H1 (cell line): ENCODE results near the gene WFDC1. TPM values are rescaled to one million over a fixed set of nuclear protein-coding genes. Genes with fewer than 3 reads are reported as not detected.

Experiments
- CTCF ChIA-PET: fragments of 300-600 bp; sonication (Branson Sonifier 250); formaldehyde crosslinking; loops from one replicate; lab custom pipeline; 2021; ENCODE audit not compliant: partially characterized antibody; lab: Charles Lee
- POLR2A ChIA-PET: fragments of 300-600 bp; sonication (Branson Sonifier 250); formaldehyde crosslinking; loops from one replicate; lab custom pipeline; 2021; ENCODE audit warnings: inconsistent platforms; ENCODE audit not compliant: partially characterized antibody; lab: Charles Lee
- DNase-seq, 2 experiments: peaks; one replicate each; pipeline versions ENCODE4 v3.0.0 to v3.0.0-alpha.2; 2010 to 2022; ENCODE audit warnings: low spot score in 2 of 2, low read depth in 1 of 2, mixed read lengths in 1 of 2
- FAIRE-seq: peaks from 2 replicates; lab custom pipeline; 2011; peaks lifted over from hg19 to GRCh38; lab: Jason Lieb, UNC
- H2AFZ ChIP-seq: 2 replicates; pipeline ENCODE4 v1.8.1; 2012; ENCODE audit warnings: low read length, inconsistent platforms
- H2AK5ac ChIP-seq: 2 replicates; pipeline ENCODE4 v1.6.1; 2013; ENCODE audit warnings: low read depth, low read length
- H2BK120ac ChIP-seq: replicated peaks from 2 replicates; pipeline ENCODE3; 2013; ENCODE audit warnings: low read depth, low read length, inconsistent platforms
- H2BK12ac ChIP-seq: 2 replicates; pipeline ENCODE4 v1.6.1; 2013; ENCODE audit warnings: low read depth, low read length
- H2BK15ac ChIP-seq: 2 replicates; pipeline ENCODE4 v1.6.1; 2013; ENCODE audit warnings: low read length
- H2BK20ac ChIP-seq: 2 replicates; pipeline ENCODE4 v1.6.1; 2013; ENCODE audit warnings: low read length
- H2BK5ac ChIP-seq: 2 replicates; pipeline ENCODE4 v1.6.1; 2013; ENCODE audit warnings: low read depth, low read length
- H3K14ac ChIP-seq: 2 replicates; pipeline ENCODE4 v1.6.1; 2013; ENCODE audit warnings: inconsistent platforms; ENCODE audit not compliant: insufficient read length
- H3K18ac ChIP-seq: 2 replicates; pipeline ENCODE4 v1.6.1; 2013; ENCODE audit warnings: low read length; ENCODE audit errors: extremely low read depth
- H3K23ac ChIP-seq: 2 replicates; pipeline ENCODE4 v1.6.1; 2013; ENCODE audit warnings: inconsistent platforms; ENCODE audit not compliant: insufficient read length
- H3K23me2 ChIP-seq: 2 replicates; pipeline ENCODE4 v1.6.1; 2013; ENCODE audit warnings: low read depth, low read length
- H3K27ac ChIP-seq: 2 replicates; pipeline ENCODE4 v1.6.1; 2011; ENCODE audit warnings: low read depth, low read length, inconsistent platforms
- H3K27me3 ChIP-seq, 4 experiments: replicated peaks in 1 of 4; 1 replicate in 1 of 4; 2 replicates in 3 of 4; pipeline versions ENCODE4 v1.6.1 to v1.8.1; 2011 to 2013; ENCODE audit warnings: low read length in 3 of 4, mild to moderate bottlenecking in 3 of 4, inconsistent platforms in 2 of 4, mixed read lengths in 2 of 4, moderate library complexity in 1 of 4; ENCODE audit not compliant: control insufficient read depth in 3 of 4, insufficient read depth in 3 of 4; ENCODE audit errors: extremely low read depth in 1 of 4
- H3K36me3 ChIP-seq, 4 experiments: 2 replicates each; pipeline versions ENCODE4 v1.6.1 to v1.8.1; 2011 to 2013; ENCODE audit warnings: mild to moderate bottlenecking in 4 of 4, low read length in 3 of 4, moderate library complexity in 2 of 4, control low read depth in 1 of 4, inconsistent platforms in 1 of 4; ENCODE audit not compliant: insufficient read depth in 4 of 4, control insufficient read depth in 2 of 4
- H3K4ac ChIP-seq: replicated peaks from 2 replicates; pipeline ENCODE3; 2013; ENCODE audit warnings: low read length, low read depth, mixed read lengths, inconsistent platforms; ENCODE audit not compliant: insufficient read length
- H3K4me1 ChIP-seq, 4 experiments: replicated peaks in 1 of 4; 1 replicate in 1 of 4; 2 replicates in 3 of 4; pipeline versions ENCODE4 v1.6.1 to v1.8.1; 2011 to 2013; ENCODE audit warnings: low read length in 3 of 4, inconsistent platforms in 2 of 4, mixed read lengths in 1 of 4; ENCODE audit not compliant: insufficient read depth in 4 of 4, control insufficient read depth in 3 of 4
- H3K4me2 ChIP-seq, 2 experiments: 2 replicates each; pipeline versions ENCODE4 v1.6.1 to v1.8.1; 2011 to 2013; ENCODE audit warnings: low read depth in 2 of 2, low read length in 2 of 2, control low read depth in 1 of 2, inconsistent platforms in 1 of 2, mild to moderate bottlenecking in 1 of 2; ENCODE audit not compliant: insufficient read depth in 1 of 2
- H3K4me3 ChIP-seq, 4 experiments: fragments of 200-600, 300-600 bp in 1 of 4; sonication (generic), shearing (Covaris generic), sonication (Bioruptor Twin) in 1 of 4; 2 replicates each; pipeline versions ENCODE4 v1.5.1 to v1.8.1; 2011 to 2016; ENCODE audit warnings: low read length in 4 of 4, low read depth in 3 of 4, control low read depth in 2 of 4, inconsistent platforms in 2 of 4, mild to moderate bottlenecking in 2 of 4, mixed read lengths in 1 of 4, moderate library complexity in 1 of 4; ENCODE audit not compliant: insufficient read depth in 2 of 4; ENCODE audit errors: extremely low read depth in 1 of 4
- H3K56ac ChIP-seq: replicated peaks from 2 replicates; pipeline ENCODE3; 2013; ENCODE audit warnings: low read depth, mild to moderate bottlenecking, mixed read lengths, low read length, inconsistent platforms; ENCODE audit not compliant: insufficient read length
- H3K79me1 ChIP-seq: 2 replicates; pipeline ENCODE4 v1.6.1; 2013; ENCODE audit warnings: low read depth, low read length, control low read depth
- H3K79me2 ChIP-seq, 2 experiments: 2 replicates each; pipeline versions ENCODE4 v1.6.1 to v1.8.1; 2012 to 2013; ENCODE audit warnings: low read length in 2 of 2, mild to moderate bottlenecking in 2 of 2, inconsistent platforms in 1 of 2; ENCODE audit not compliant: insufficient read depth in 2 of 2, control insufficient read depth in 1 of 2
- H3K9ac ChIP-seq, 4 experiments: replicated peaks in 1 of 4; 1 replicate in 1 of 4; 2 replicates in 3 of 4; pipeline versions ENCODE4 v1.6.1 to v1.8.1; 2011 to 2013; ENCODE audit warnings: low read depth in 3 of 4, low read length in 3 of 4, control low read depth in 2 of 4, mild to moderate bottlenecking in 2 of 4, moderate library complexity in 2 of 4, inconsistent platforms in 1 of 4; ENCODE audit errors: extremely low read depth in 1 of 4
- H3K9me3 ChIP-seq, 2 experiments: 2 replicates each; pipeline versions ENCODE4 v1.6.1 to v1.8.1; 2012 to 2013; ENCODE audit warnings: mild to moderate bottlenecking in 2 of 2, moderate library complexity in 2 of 2, control low read depth in 1 of 2, inconsistent platforms in 1 of 2, low read depth in 1 of 2, low read length in 1 of 2, mixed read lengths in 1 of 2; ENCODE audit not compliant: insufficient read depth in 2 of 2
- H4K20me1 ChIP-seq, 2 experiments: replicated peaks in 1 of 2; 2 replicates each; pipeline versions ENCODE3 to v1.8.1; 2011 to 2013; ENCODE audit warnings: inconsistent platforms in 2 of 2, low read length in 2 of 2, mild to moderate bottlenecking in 1 of 2; ENCODE audit not compliant: insufficient read depth in 2 of 2, control insufficient read depth in 1 of 2
- H4K5ac ChIP-seq: 2 replicates; pipeline ENCODE4 v1.6.1; 2013; ENCODE audit warnings: low read length, low read depth, mixed read lengths, inconsistent platforms; ENCODE audit not compliant: insufficient read length
- H4K8ac ChIP-seq: 2 replicates; pipeline ENCODE4 v1.8.0; 2013; ENCODE audit warnings: mild to moderate bottlenecking, moderate library complexity, low read length, inconsistent platforms; ENCODE audit not compliant: insufficient read depth; ENCODE audit errors: extremely low read depth
- H4K91ac ChIP-seq: replicated peaks from 2 replicates; pipeline ENCODE3; 2013; ENCODE audit warnings: low read length, mixed read lengths, inconsistent platforms; ENCODE audit not compliant: insufficient read length
- ASH2L ChIP-seq: fragments of 200-600, 300-600 bp; sonication (generic); IDR thresholded peaks from one replicate; pipeline ENCODE4 v1.7.1; 2017; ENCODE audit warnings: low read length
- CBX8 ChIP-seq: fragments of 300-800, 300-1000 bp; sonication (generic); IDR thresholded peaks from 2 replicates; pipeline ENCODE4 v1.7.1; 2016; ENCODE audit warnings: low read depth, low read length, borderline replicate concordance
- CEBPB ChIP-seq: IDR thresholded peaks from 2 replicates; pipeline ENCODE4 v1.6.1; 2012; ENCODE audit warnings: low read depth, low read length
- CREB1 ChIP-seq: IDR thresholded peaks from 2 replicates; pipeline ENCODE4 v1.6.1; 2012; ENCODE audit warnings: inconsistent platforms
- GTF2F1 ChIP-seq: IDR thresholded peaks from 2 replicates; pipeline ENCODE4 v1.6.1; 2012; ENCODE audit warnings: low read depth, low read length, improper control_type of control experiment, borderline replicate concordance
- KDM5A ChIP-seq: fragments of 200-600 bp; IDR thresholded peaks from 2 replicates; pipeline ENCODE4 v1.7.1; 2012; ENCODE audit warnings: mild to moderate bottlenecking, low read length, inconsistent platforms, mixed read lengths
- MAFK ChIP-seq: IDR thresholded peaks from 2 replicates; pipeline ENCODE4 v1.6.1; 2012; ENCODE audit warnings: low read depth, mild to moderate bottlenecking, improper control_type of control experiment, low read length
- MAX ChIP-seq: IDR thresholded peaks from 2 replicates; pipeline ENCODE4 v1.6.1; 2012; ENCODE audit warnings: inconsistent platforms
- PHF8 ChIP-seq: fragments of 200-600 bp; sonication (generic); conservative IDR thresholded peaks from 2 replicates; pipeline ENCODE4 v1.7.1; 2012; ENCODE audit warnings: low read depth, mild to moderate bottlenecking, inconsistent platforms, low read length, moderate library complexity
- SIX5 ChIP-seq: IDR thresholded peaks from 2 replicates; pipeline ENCODE4 v1.6.1; 2011; ENCODE audit warnings: mild to moderate bottlenecking, low read depth, low read length
- SP2 ChIP-seq: IDR thresholded peaks from 2 replicates; pipeline ENCODE4 v1.6.1; 2012; ENCODE audit warnings: mild to moderate bottlenecking, low read length, inconsistent platforms
- TAF1 ChIP-seq: IDR thresholded peaks from 2 replicates; pipeline ENCODE4 v1.6.1; 2011; ENCODE audit warnings: mild to moderate bottlenecking, low read depth, low read length
- TEAD4 ChIP-seq: IDR thresholded peaks from 2 replicates; pipeline ENCODE4 v1.6.1; 2012; ENCODE audit warnings: low read depth, low read length, inconsistent platforms, mixed read lengths
- YY1 ChIP-seq: IDR thresholded peaks from 2 replicates; pipeline ENCODE4 v1.6.1; 2011; ENCODE audit warnings: low read depth, mild to moderate bottlenecking, low read length
- WGBS, 2 experiments: shearing (Covaris generic) in 1 of 2; methylation state at CpG; one replicate each; pipeline versions ENCODE4 v1.1.6 to v1.1.7; 2013 to 2015; ENCODE audit warnings: low lambda C conversion rate in 2 of 2, mixed read lengths in 2 of 2, inconsistent platforms in 1 of 2, low coverage in 1 of 2, missing lambda C conversion rate in 1 of 2; ENCODE audit not compliant: insufficient replicate concordance in 2 of 2, insufficient coverage in 1 of 2, insufficient read length in 1 of 2; ENCODE audit errors: extremely low coverage in 1 of 2, missing lambda C conversion rate in 1 of 2; 5-methylcytosine and 5-hydroxymethylcytosine counted together
- polyA plus RNA-seq, 7 experiments: library from polyadenylated mRNA; depleted of rRNA in 3 of 7; stranded (reverse) in 5 of 7; unstranded in 2 of 7; fragments of >200 nt in 5 of 7; fragments of 200-250 nt in 2 of 7; gene quantifications; 1 replicate in 5 of 7; 2 replicates in 1 of 7; 4 replicates in 1 of 7; pipeline versions ENCODE4 v1.2.1 to v1.2.3, GENCODE V29; 2011 to 2013; ENCODE audit warnings: missing spikeins in 2 of 7, mixed read lengths in 2 of 7
- total RNA-seq: library from RNA; stranded (reverse); fragmentation: NEBNext Ultra II Directional; extraction: Animal tissue kit (Norgen Biotek cat#: 25700); gene quantifications from 2 replicates; pipeline ENCODE4 v1.2.1, GENCODE V29; 2021

The WFDC1 gene
- total and polyA plus RNA-seq, 2 of the 8 experiments (the other 6 are each of a cell fraction or from before 2014, with no cell fraction given): 0.70 to 1.1 TPM

- no peak overlapping the region for H3K9ac ChIP-seq
- peak overlapping the region; percentile 89; the same call in 1 of the 2 replicates for H2BK12ac ChIP-seq
- no peak overlapping the region for H2BK120ac ChIP-seq
- 0 out of 2 replicates have a peak overlapping the region, but pooled peaks have one; percentile 65 for H2BK15ac ChIP-seq
- no peak overlapping the region for H3K4me3 ChIP-seq
- H3K4me2 ChIP-seq: no peak overlapping the region
- POLR2A ChIA-PET: interaction anchor here (2.8 kb wide), 1 partner anchor 15 kb away, joined by 13 read pairs; no protein-coding TSS in a partner anchor
- H3K36me3 ChIP-seq: no peaks in the 10 kb centered on the region
- H3K23ac ChIP-seq: no peak overlapping the region
- H4K8ac ChIP-seq: no peak overlapping the region
- peaks cover 0 to 2% (median 0%) of the 10 kb centered on the region in 4 experiments; a peak in 2 of 7 replicates for H3K27me3 ChIP-seq
- no peak overlapping the region for H3K14ac ChIP-seq
- peak overlapping the region; percentile 70 for H3K4ac ChIP-seq
- H3K4me1 ChIP-seq: peaks cover 10 to 36% (median 21%) of the 10 kb centered on the region in 4 experiments
- H2AK5ac ChIP-seq: no peak overlapping the region
- DNase-seq: no peak
- peak overlapping the region; percentile 68; the same call in 1 of the 2 replicates for H2BK5ac ChIP-seq
- peak overlapping the region; percentile 99; the same call in 1 of the 2 replicates for H2BK20ac ChIP-seq
- CTCF ChIA-PET: interaction anchor here (1.4 to 4.4 kb wide), 3 partner anchors 9 to 186 kb away, joined by 6 to 40 read pairs (median 14); no protein-coding TSS in a partner anchor
- no peaks in the 10 kb centered on the region for H3K9me3 ChIP-seq
- no peak for FAIRE-seq
- no peak overlapping the region for H3K56ac ChIP-seq
- no peaks in the 10 kb centered on the region for H3K79me1 ChIP-seq
- H4K91ac ChIP-seq: peak overlapping the region; percentile 14
- no peaks in the 10 kb centered on the region for H3K79me2 ChIP-seq
- H3K18ac ChIP-seq: peak overlapping the region; percentile 85; the same call in 1 of the 2 replicates
- H4K20me1 ChIP-seq: no peaks in the 10 kb centered on the region
- H4K5ac ChIP-seq: peak overlapping the region; percentile 2
- no peaks in the 10 kb centered on the region for H3K23me2 ChIP-seq
- H3K27ac ChIP-seq: no peak overlapping the region
- H2AFZ ChIP-seq: no peak overlapping the region
- 87% methylated on average over 13 of the region's 13 CpGs; no CpG with 5 or more reads in 1 of the 2 experiments for WGBS, 2 experiments
- no peak for TF ChIP-seq MAX
- TF ChIP-seq KDM5A: no peak
- TF ChIP-seq CREB1: no peak
- TF ChIP-seq PHF8: no peak
- no peak for TF ChIP-seq SP2
- TF ChIP-seq YY1: no peak
- no peak for TF ChIP-seq CBX8
- TF ChIP-seq GTF2F1: no peak
- TF ChIP-seq TEAD4: no peak
- no peak for TF ChIP-seq CEBPB
- no peak for TF ChIP-seq TAF1
- TF ChIP-seq ASH2L: no peak
- TF ChIP-seq SIX5: no peak
- TF ChIP-seq MAFK: no peak
Measured at GRCh38 chr16:84298376-84298899, 3.8 kb downstream of the WFDC1 start.
